Stimulated activated CD4-positive, alpha-beta T cell treated with anti-CD3 and anti-CD28 coated beads, Interleukin-2, amount 100 ng/mL, for 4 hours (primary cell): ENCODE data around the gene LINC00237.

Experiments used
- DNase-seq: peaks from one replicate; pipeline ENCODE4 v3.0.0-alpha.2; 2020; ENCODE audit warnings: low read depth

LINC00237 gene

GRCh38 chr20:21046413-21047070 is 59.6 kb downstream of the LINC00237 start:
- no peak for DNase-seq
